MM.1S (cell line): ENCODE results near the gene TMTC3.

Source experiments
- EZH2 ChIP-seq: fragments of 300-600 bp; sonication (generic); optimal IDR thresholded peaks from 2 replicates; pipeline ENCODE3; 2017; ENCODE audit warnings: low read depth, mild to moderate bottlenecking, antibody characterized with exemption, low read length, mixed read lengths
- EZH2phosphoT487 ChIP-seq: fragments of 300-600 bp; sonication (generic); IDR thresholded peaks from 2 replicates; pipeline ENCODE4 v1.6.1; 2018; ENCODE audit warnings: antibody characterized with exemption, low read length
- TF ChIP-seq, protein P1 (sequence below): fragments of 300-600 bp; sonication (generic); IDR thresholded peaks from 2 replicates; pipeline ENCODE4 v1.5.1; 2016; ENCODE audit warnings: antibody characterized with exemption, low read length, mixed read lengths

DNA sequence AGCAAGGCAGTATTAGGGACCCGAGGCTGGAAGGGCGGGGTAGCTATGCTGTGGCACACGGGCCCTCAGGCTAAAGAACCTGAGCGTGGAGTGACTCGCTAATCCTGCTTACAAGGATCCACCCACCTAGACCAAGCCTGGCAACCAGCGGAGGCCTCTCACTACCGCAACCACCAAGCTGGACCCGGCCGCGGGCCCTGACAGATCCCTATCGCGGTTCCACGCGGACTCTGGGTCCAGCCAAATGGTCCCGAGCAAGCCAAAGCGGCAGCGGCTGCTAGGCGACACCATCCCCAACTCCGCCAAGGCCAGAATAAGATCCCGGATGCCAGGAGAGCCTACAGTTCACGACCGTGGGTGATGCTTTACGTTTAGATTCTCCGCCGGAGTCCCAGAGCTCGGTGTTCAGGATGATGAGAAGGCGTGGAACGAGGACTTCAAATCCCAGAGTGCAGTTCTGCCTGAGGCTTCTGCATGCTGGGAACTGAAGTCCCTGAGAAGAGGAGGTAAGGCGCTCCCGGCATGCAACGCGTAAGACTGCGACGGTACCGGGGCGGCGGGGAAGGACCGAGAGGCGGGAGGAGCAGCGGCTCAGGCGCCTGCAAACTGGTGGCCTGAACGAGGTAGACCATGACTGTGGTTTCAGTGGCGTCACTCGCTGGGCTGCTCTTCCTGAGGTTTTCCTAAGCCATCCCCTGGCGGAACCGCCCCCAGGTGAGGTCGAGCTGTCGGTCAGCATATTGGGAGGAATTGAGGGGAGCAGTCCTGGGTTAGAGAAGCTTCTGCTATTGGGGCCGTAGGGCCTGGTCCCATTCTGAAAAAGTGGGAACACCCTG, at the start of gene TMTC3, which contains the start of gene CEP290:
- TF ChIP-seq, protein P1, sequence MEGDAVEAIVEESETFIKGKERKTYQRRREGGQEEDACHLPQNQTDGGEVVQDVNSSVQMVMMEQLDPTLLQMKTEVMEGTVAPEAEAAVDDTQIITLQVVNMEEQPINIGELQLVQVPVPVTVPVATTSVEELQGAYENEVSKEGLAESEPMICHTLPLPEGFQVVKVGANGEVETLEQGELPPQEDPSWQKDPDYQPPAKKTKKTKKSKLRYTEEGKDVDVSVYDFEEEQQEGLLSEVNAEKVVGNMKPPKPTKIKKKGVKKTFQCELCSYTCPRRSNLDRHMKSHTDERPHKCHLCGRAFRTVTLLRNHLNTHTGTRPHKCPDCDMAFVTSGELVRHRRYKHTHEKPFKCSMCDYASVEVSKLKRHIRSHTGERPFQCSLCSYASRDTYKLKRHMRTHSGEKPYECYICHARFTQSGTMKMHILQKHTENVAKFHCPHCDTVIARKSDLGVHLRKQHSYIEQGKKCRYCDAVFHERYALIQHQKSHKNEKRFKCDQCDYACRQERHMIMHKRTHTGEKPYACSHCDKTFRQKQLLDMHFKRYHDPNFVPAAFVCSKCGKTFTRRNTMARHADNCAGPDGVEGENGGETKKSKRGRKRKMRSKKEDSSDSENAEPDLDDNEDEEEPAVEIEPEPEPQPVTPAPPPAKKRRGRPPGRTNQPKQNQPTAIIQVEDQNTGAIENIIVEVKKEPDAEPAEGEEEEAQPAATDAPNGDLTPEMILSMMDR: no peak
- TF ChIP-seq EZH2 (no peak), EZH2phosphoT487 (no peak)
